HL-60 (cell line): ENCODE measurements around the gene FMO4.
"Not testable (repeated sequence)": the region's sequence is repeated elsewhere in the genome, so short reads cannot be mapped to it uniquely, and the experiment has no call there.

ENCODE experiments used
- CTCF ChIP-seq: IDR thresholded peaks from one replicate; pipeline ENCODE4 v1.5.1; 2011; ENCODE audit warnings: low read length, control low read depth, inconsistent platforms; ENCODE audit not compliant: insufficient read depth
- GABPA ChIP-seq: IDR thresholded peaks from 2 replicates; pipeline ENCODE4 v1.6.1; 2012; ENCODE audit warnings: low read depth
- POLR2AphosphoS5 ChIP-seq: IDR thresholded peaks from 2 replicates; pipeline ENCODE4 v1.6.1; 2012; ENCODE audit warnings: low read depth
- REST ChIP-seq: IDR thresholded peaks from 2 replicates; pipeline ENCODE4 v1.6.1; 2012; ENCODE audit warnings: low read depth; ENCODE audit not compliant: insufficient replicate concordance
- SPI1 ChIP-seq: IDR thresholded peaks from 2 replicates; pipeline ENCODE4 v1.6.1; 2012; ENCODE audit warnings: low read depth, mild to moderate bottlenecking, borderline replicate concordance

- TF ChIP-seq CTCF, POLR2AphosphoS5, REST, GABPA, SPI1: not testable (repeated sequence)
Observed at GRCh38 chr1:171359355-171359648, 45.3 kb downstream of the FMO4 start.
